Neural progenitor cell (in vitro differentiated cells): ENCODE measurements around the gene SRCIN1. TPM values are rescaled to one million over a fixed set of nuclear protein-coding genes. Genes with fewer than 3 reads are reported as not detected.
A peak's percentile ranks its signal among the peaks of the same experiment; 100 is the strongest.

Experiments used
- DNase-seq: peaks from one replicate; pipeline ENCODE4 v3.0.0-alpha.2; 2016; ENCODE audit warnings: low spot score
- H2AFZ ChIP-seq: fragments of 200-600 bp; sonication (generic); replicated peaks from 2 replicates; pipeline ENCODE4 v1.6.1; 2016; ENCODE audit warnings: antibody characterized with exemption
- H3F3A ChIP-seq: fragments of 200-600 bp; sonication (generic); 2 replicates; pipeline ENCODE4 v1.6.1; 2016; ENCODE audit warnings: antibody characterized with exemption, low read depth
- H3K27ac ChIP-seq: fragments of 200-600 bp; sonication (generic); 2 replicates; pipeline ENCODE4 v1.5.1; 2016; ENCODE audit warnings: mild to moderate bottlenecking
- H3K27me3 ChIP-seq: fragments of 200-600 bp; sonication (generic); 2 replicates; pipeline ENCODE4 v1.6.1; 2016; ENCODE audit warnings: mild to moderate bottlenecking, moderate library complexity
- H3K36me3 ChIP-seq: fragments of 200-600 bp; sonication (generic); 2 replicates; pipeline ENCODE4 v1.5.1; 2016
- H3K4me1 ChIP-seq: fragments of 200-600 bp; sonication (generic); 2 replicates; pipeline ENCODE4 v1.6.1; 2016; ENCODE audit warnings: mixed run types
- H3K4me2 ChIP-seq: fragments of 200-600 bp; sonication (generic); 2 replicates; pipeline ENCODE4 v1.6.1; 2016
- H3K4me3 ChIP-seq: fragments of 200-600 bp; sonication (generic); 2 replicates; pipeline ENCODE4 v1.5.1; 2016
- H3K79me2 ChIP-seq: fragments of 200-600 bp; sonication (generic); 2 replicates; pipeline ENCODE4 v1.6.1; 2016; ENCODE audit warnings: low read depth
- H3K9ac ChIP-seq: fragments of 200-600 bp; sonication (generic); 2 replicates; pipeline ENCODE4 v1.6.1; 2016
- H3K9me3 ChIP-seq: fragments of 200-600 bp; sonication (generic); 2 replicates; pipeline ENCODE4 v1.5.1; 2016; ENCODE audit warnings: low read depth
- H4K20me1 ChIP-seq: fragments of 200-600 bp; sonication (generic); 2 replicates; pipeline ENCODE4 v1.6.1; 2016; ENCODE audit warnings: low read depth
- H3K27ac Mint-ChIP-seq: 3 replicates; pipeline ENCODE4 v1.8.0; 2021; ENCODE audit warnings: mixed read lengths
- H3K27me3 Mint-ChIP-seq: 2 replicates; pipeline ENCODE4 v1.8.0; 2022; ENCODE audit warnings: low read depth, mild to moderate bottlenecking, inconsistent platforms, moderate library complexity, mixed read lengths; ENCODE audit not compliant: insufficient read depth
- H3K36me3 Mint-ChIP-seq: 3 replicates; pipeline ENCODE4 v1.8.0; 2021; ENCODE audit warnings: mixed read lengths
- H3K4me1 Mint-ChIP-seq: 3 replicates; pipeline ENCODE4 v1.8.0; 2021; ENCODE audit warnings: mixed read lengths
- H3K4me3 Mint-ChIP-seq: 3 replicates; pipeline ENCODE4 v1.8.0; 2021; ENCODE audit warnings: mild to moderate bottlenecking, moderate library complexity, mixed read lengths
- H3K9me3 Mint-ChIP-seq: 3 replicates; pipeline ENCODE4 v1.8.0; 2020; ENCODE audit warnings: mixed read lengths
- EZH2 ChIP-seq: fragments of 200-600 bp; sonication (generic); IDR thresholded peaks from 2 replicates; pipeline ENCODE4 v1.6.1; 2017; ENCODE audit warnings: antibody characterized with exemption, mild to moderate bottlenecking, moderate library complexity
- EZH2phosphoT487 ChIP-seq: fragments of 200-600 bp; sonication (generic); IDR thresholded peaks from 2 replicates; pipeline ENCODE4 v1.6.1; 2017; ENCODE audit warnings: antibody characterized with exemption
- total RNA-seq: library from RNA; depleted of rRNA; stranded (reverse); fragments of >200 nt; gene quantifications from 2 replicates; pipeline ENCODE4 v1.2.3, GENCODE V29; 2015; ENCODE audit warnings: low replicate concordance
- TF ChIP-seq, protein P1 (sequence below): fragments of 200-600 bp; sonication (generic); IDR thresholded peaks from 2 replicates; pipeline ENCODE4 v1.5.1; 2017; ENCODE audit warnings: antibody characterized with exemption, mild to moderate bottlenecking

The SRCIN1 gene
- total RNA-seq, 1 donor from 2014 or later: 3.8 TPM

DNA sequence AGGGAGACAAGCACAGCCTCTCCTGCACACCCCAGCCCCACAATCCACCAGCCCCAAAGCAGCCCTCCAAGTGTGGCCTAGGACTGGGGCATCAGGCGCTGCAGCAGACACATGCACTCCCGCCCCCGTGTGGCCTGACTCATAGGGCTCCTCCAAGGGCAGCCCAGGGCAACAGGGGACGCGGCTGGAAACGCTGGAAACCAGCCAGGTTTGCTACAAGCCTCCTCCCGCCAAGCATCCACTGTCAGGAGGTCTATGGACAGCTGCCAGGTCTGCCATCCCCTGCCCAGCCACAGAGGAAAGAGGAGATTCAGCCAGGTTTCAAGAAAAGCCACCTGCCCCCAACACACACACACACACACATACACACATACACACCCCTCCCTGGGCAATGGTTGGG is 25.8 kb downstream of the SRCIN1 start:
- H3K9ac ChIP-seq: no peak overlapping the region
- peak overlapping the region; percentile 50 for H3K4me3 Mint-ChIP-seq
- peaks cover 62% of the 10 kb centered on the region for H3K27me3 ChIP-seq
- peaks cover 43% of the 10 kb centered on the region for H3K27me3 Mint-ChIP-seq
- TF ChIP-seq EZH2: no peak
- TF ChIP-seq EZH2phosphoT487: no peak
- TF ChIP-seq, protein P1, sequence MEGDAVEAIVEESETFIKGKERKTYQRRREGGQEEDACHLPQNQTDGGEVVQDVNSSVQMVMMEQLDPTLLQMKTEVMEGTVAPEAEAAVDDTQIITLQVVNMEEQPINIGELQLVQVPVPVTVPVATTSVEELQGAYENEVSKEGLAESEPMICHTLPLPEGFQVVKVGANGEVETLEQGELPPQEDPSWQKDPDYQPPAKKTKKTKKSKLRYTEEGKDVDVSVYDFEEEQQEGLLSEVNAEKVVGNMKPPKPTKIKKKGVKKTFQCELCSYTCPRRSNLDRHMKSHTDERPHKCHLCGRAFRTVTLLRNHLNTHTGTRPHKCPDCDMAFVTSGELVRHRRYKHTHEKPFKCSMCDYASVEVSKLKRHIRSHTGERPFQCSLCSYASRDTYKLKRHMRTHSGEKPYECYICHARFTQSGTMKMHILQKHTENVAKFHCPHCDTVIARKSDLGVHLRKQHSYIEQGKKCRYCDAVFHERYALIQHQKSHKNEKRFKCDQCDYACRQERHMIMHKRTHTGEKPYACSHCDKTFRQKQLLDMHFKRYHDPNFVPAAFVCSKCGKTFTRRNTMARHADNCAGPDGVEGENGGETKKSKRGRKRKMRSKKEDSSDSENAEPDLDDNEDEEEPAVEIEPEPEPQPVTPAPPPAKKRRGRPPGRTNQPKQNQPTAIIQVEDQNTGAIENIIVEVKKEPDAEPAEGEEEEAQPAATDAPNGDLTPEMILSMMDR: peak; percentile 50
- no peak overlapping the region for H3K4me3 ChIP-seq
- no peak overlapping the region for H3K27ac ChIP-seq
- peak; percentile 67 for DNase-seq
- H3K27ac Mint-ChIP-seq: no peak overlapping the region
- peaks cover 88% of the 10 kb centered on the region for H4K20me1 ChIP-seq
- no peaks in the 10 kb centered on the region for H3K9me3 ChIP-seq
- H3K9me3 Mint-ChIP-seq: no peaks in the 10 kb centered on the region
- H3K4me1 ChIP-seq: peaks cover 49% of the 10 kb centered on the region
- peaks cover 51% of the 10 kb centered on the region for H3K4me1 Mint-ChIP-seq
- H3F3A ChIP-seq: peaks cover 37% of the 10 kb centered on the region
- H3K36me3 Mint-ChIP-seq: no peaks in the 10 kb centered on the region
- H2AFZ ChIP-seq: no peak overlapping the region
- H3K79me2 ChIP-seq: no peaks in the 10 kb centered on the region
- no peak overlapping the region for H3K4me2 ChIP-seq
- H3K36me3 ChIP-seq: no peaks in the 10 kb centered on the region

DNA sequence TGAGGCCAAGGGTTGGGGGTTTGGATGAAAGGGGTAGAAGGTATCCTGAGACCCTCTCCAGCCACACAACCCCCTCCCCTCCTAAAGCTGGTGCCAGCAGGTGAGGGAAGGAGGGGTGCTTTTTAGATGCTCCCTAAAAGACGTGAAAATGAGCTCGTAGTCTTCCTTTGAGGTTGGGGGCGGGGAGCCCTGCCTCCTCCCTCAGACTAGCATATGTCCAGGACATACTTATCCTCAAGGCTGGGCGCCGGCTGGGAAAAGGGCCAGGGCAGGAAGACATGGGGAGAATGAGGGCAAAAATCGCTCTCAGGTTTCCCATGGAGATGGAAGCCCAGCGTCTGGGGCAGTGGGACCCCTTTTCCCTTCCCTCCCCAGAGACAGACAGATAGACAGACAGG is 26.7 kb downstream of the SRCIN1 start:
- H3K4me3 ChIP-seq: peak overlapping the region; percentile 54
- no peaks in the 10 kb centered on the region for H3K36me3 Mint-ChIP-seq
- no peak overlapping the region for H3K27ac Mint-ChIP-seq
- peak overlapping the region; percentile 67 for H3K4me3 Mint-ChIP-seq
- H3K79me2 ChIP-seq: no peaks in the 10 kb centered on the region
- H3K4me2 ChIP-seq: peak overlapping the region; percentile 84
- no peak overlapping the region for H3K27ac ChIP-seq
- peaks cover 71% of the 10 kb centered on the region for H3K27me3 ChIP-seq
- H3F3A ChIP-seq: peaks cover 34% of the 10 kb centered on the region
- no peaks in the 10 kb centered on the region for H3K9me3 ChIP-seq
- DNase-seq: no peak
- no peaks in the 10 kb centered on the region for H3K9me3 Mint-ChIP-seq
- H2AFZ ChIP-seq: no peak overlapping the region
- peaks cover 90% of the 10 kb centered on the region for H4K20me1 ChIP-seq
- peaks cover 44% of the 10 kb centered on the region for H3K4me1 Mint-ChIP-seq
- H3K36me3 ChIP-seq: no peaks in the 10 kb centered on the region
- TF ChIP-seq EZH2phosphoT487 (no peak), EZH2 (no peak)
- TF ChIP-seq, protein P1: no peak
- no peak overlapping the region for H3K9ac ChIP-seq
- peaks cover 40% of the 10 kb centered on the region for H3K27me3 Mint-ChIP-seq
- peaks cover 44% of the 10 kb centered on the region for H3K4me1 ChIP-seq

DNA sequence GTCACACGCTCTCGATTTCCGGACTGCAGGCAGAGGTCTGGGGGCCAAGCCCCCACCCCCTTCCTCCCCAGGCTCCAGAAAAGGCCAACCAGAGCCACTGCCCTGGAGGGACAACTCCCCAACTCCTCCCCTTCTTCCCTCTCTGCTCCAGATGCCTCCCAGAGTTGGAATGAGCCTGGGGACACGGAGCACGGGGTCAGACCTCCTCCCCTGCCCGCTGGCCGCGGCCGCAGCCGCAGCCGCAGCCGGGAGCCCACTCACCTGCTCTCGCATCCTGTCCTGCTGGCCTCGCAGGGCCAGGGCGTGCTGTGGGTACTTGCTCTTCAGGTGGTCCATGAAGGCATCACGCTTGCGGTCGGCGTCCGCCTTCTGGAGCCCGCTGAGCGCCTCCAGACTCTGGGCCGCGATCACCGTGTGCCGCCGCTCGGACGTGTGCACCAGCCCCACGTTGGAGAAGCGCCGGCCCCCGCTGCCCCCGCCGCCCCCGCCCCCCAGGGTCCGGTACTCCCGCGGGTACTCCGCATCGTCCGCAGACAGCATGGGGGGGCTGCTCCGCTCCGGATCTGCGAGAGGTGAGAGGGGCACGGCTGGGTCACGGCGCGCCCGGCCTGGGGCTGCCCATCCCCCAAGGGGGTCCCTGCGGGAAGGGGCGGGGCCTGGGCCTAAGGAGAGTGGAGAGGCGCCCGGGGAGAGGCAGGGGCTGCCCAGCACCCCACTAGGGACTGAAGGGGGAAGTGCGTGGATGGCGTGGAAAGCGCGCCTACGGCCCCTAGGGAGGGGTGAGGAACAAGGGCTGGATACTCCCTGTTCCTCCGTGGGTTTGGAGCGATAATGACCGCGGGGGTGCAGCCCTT is 27.3 kb downstream of the SRCIN1 start:
- Histone ChIP-seq H3K27me3 (peaks cover 77% of the 10 kb centered on the region), H3K9me3 (no peaks in the 10 kb centered on the region), H3F3A (peaks cover 41% of the 10 kb centered on the region), H3K27ac (no peak overlapping the region), H3K4me3 (peak overlapping the region; percentile 54), H3K4me2 (peak overlapping the region; percentile 84), H3K79me2 (no peaks in the 10 kb centered on the region), H3K4me1 (peaks cover 39% of the 10 kb centered on the region), H4K20me1 (peaks cover 89% of the 10 kb centered on the region), H3K36me3 (no peaks in the 10 kb centered on the region), H3K9ac (no peak overlapping the region), H2AFZ (no peak overlapping the region)
- H3K9me3 Mint-ChIP-seq: no peaks in the 10 kb centered on the region
- peak overlapping the region; percentile 78 for H3K4me3 Mint-ChIP-seq
- peak; percentile 72 for DNase-seq
- TF ChIP-seq, protein P1: no peak
- TF ChIP-seq EZH2 (peak; percentile 66), EZH2phosphoT487 (peak; percentile 57)
- H3K36me3 Mint-ChIP-seq: no peaks in the 10 kb centered on the region
- H3K4me1 Mint-ChIP-seq: peaks cover 46% of the 10 kb centered on the region
- peaks cover 42% of the 10 kb centered on the region for H3K27me3 Mint-ChIP-seq
- H3K27ac Mint-ChIP-seq: no peak overlapping the region
